ENCODE results near the gene ASXL2.
A peak's percentile ranks its signal among the peaks of the same experiment; 100 is the strongest.
"Not testable (repeated sequence)": the region's sequence is repeated elsewhere in the genome, so short reads cannot be mapped to it uniquely, and the experiment has no call there.

The ASXL2 gene

GRCh38 chr2:25853038-25853638, 25.1 kb downstream of the ASXL2 start:
- no peak for TF ChIP-seq CTCF (IDR thresholded peaks at IDR 0.05; ENCODE audit: borderline replicate concordance, insufficient read depth, low read depth, low read length)
- H3K4me3 ChIP-seq (ENCODE audit: low read depth, low read length) = no peak overlapping the region

DNA sequence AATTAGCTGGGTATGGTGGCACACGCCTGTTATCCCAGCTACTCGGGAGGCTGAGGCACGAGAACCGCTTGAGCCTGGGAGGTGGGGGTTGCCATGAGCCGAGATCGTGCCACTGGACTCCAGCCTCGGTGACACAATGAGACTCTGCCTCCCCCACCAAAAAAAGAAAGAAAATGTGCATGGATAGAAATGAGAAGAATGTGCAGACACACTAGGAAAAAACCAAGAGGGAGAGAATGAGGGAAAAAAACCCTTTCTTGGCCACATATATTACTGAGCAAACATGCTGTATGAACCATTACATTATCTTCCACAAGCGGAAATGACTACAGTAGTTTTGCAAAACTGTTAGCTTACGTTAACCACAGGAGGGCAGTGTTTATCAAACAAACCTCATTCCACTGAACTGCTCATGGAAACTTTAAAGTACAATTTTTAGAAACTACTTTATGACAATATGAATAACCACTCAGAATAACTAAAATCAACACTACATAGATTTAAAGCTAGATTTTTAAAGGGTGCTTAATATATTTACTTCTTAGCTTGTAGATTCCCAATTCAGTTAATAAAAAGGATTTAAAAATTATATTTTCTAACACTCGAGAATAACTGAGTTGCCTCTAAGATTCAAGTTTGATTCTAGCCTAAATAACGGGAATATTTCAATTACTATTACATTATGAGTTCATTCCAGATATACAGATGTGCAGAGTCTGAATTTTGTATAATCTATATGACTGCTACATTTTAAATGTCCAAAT, 26.4 kb downstream of the ASXL2 start:
- H3K4me3 ChIP-seq (ENCODE audit: low read depth, low read length) = no peak overlapping the region
- TF ChIP-seq CTCF (IDR thresholded peaks at IDR 0.05; ENCODE audit: borderline replicate concordance, insufficient read depth, low read depth, low read length) = peak; percentile 47; the same call in 1 of the 2 replicates

GRCh38 chr2:25850400-25850799, 27.9 kb downstream of the ASXL2 start:
- H3K4me3 ChIP-seq (ENCODE audit: low read depth, low read length) = not testable (repeated sequence)

DNA sequence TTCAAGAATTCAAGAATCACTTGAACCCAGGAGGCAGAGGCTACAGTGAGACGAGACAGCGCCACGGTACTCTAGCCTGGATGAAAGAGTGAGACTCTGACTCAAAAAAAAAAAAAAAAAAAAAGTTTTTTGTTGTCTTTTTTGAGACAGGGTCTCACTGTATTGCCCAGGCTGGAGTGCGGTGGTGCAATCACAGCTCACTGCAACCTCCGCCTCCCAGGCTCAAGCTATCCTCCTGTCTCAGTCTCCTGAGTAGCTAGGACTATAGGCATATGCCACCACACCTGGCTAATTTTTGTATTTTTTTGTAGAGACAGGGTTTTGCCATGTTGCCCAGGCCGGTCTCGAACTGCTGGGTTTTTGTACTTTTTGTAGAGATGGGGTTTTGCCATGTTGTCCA, 28.9 kb downstream of the ASXL2 start:
- H3K4me3 ChIP-seq (ENCODE audit: low read depth, low read length) = not testable (repeated sequence)

- TF ChIP-seq CTCF (IDR thresholded peaks at IDR 0.05; ENCODE audit: borderline replicate concordance, insufficient read depth, low read depth, low read length) = no peak
- no peak overlapping the region for H3K4me3 ChIP-seq (ENCODE audit: low read depth, low read length)
Measured at GRCh38 chr2:25845843-25846505, 32.3 kb downstream of the ASXL2 start.

DNA sequence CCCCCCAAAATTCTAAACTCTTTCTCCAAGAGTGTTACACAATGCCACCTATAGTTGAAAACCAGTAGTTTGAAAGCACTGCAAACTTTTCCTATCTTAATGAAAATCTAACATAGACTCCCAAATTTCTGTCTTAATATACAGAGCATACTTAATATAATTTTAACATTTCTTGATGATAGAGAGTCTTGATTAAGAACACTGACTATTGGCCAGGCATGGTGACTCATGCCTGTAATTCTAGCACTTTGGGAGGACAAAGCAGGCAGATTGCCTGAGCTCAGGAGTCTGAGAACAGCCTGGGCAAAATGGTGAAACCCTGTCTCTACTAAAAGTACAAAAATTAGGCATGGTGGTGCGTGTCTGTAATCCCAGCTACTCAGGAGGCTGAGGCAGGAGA, 34.2 kb downstream of the ASXL2 start:
- TF ChIP-seq CTCF (IDR thresholded peaks at IDR 0.05; ENCODE audit: borderline replicate concordance, insufficient read depth, low read depth, low read length) = no peak
- no peak overlapping the region for H3K4me3 ChIP-seq (ENCODE audit: low read depth, low read length)

GRCh38 chr2:25842155-25842554, 36.1 kb downstream of the ASXL2 start:
- TF ChIP-seq CTCF (IDR thresholded peaks at IDR 0.05; ENCODE audit: borderline replicate concordance, insufficient read depth, low read depth, low read length) = no peak
- H3K4me3 ChIP-seq (ENCODE audit: low read depth, low read length) = no peak overlapping the region

GRCh38 chr2:25838152-25838756, 40.0 kb downstream of the ASXL2 start:
- no peak overlapping the region for H3K4me3 ChIP-seq (ENCODE audit: low read depth, low read length)
- no peak for TF ChIP-seq CTCF (IDR thresholded peaks at IDR 0.05; ENCODE audit: borderline replicate concordance, insufficient read depth, low read depth, low read length)
